ENCODE data around the gene TMEM217.
"Not testable (repeated sequence)": the region's sequence is repeated elsewhere in the genome, so short reads cannot be mapped to it uniquely, and the experiment has no call there.

The TMEM217 gene

DNA sequence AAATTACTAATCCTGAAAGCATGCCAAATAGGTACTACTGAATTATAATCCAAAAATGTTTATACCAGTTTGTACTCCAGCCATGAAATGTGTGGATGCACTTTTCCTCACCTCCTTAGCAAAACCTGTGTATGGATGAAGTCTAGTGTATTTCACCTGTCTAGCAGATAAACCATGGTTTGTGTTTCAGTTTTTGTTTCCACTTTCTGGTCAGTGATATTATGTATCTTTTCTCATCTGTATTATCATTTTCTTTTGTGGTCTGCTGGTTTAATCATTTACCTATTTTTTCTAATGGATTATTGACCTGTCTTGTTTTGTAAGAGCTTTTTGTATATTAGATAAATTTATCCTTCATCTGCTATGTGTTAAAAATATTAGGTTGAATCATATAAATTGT lies 41.0 kb upstream of the TMEM217 start:
- Histone ChIP-seq H3K36me3 (ENCODE audit: control insufficient read depth in 2 of 2, insufficient read depth in 1 of 2, low read length in 2 of 2) (peaks cover 21 to 51% of the 10 kb centered on the region in 2 experiments), H3K4me1 (ENCODE audit: control insufficient read depth, insufficient read depth, low read length) (no peaks in the 10 kb centered on the region), H3K9me3 (ENCODE audit: control insufficient read depth, insufficient read depth, low read depth, low read length) (no peaks in the 10 kb centered on the region), H3K27ac (ENCODE audit: extremely low read depth, low read depth, low read length) (no peak overlapping the region), H3K4me3 (ENCODE audit: low read depth, low read length) (no peak overlapping the region)
- ChIA-PET POLR2A (no interaction called here), CTCF (interaction anchor here (0.7 to 1.2 kb wide), 5 partner anchors 16 to 1277 kb away, joined by 3 to 8 read pairs (median 3); no protein-coding TSS in a partner anchor)
- TF ChIP-seq, protein P1, sequence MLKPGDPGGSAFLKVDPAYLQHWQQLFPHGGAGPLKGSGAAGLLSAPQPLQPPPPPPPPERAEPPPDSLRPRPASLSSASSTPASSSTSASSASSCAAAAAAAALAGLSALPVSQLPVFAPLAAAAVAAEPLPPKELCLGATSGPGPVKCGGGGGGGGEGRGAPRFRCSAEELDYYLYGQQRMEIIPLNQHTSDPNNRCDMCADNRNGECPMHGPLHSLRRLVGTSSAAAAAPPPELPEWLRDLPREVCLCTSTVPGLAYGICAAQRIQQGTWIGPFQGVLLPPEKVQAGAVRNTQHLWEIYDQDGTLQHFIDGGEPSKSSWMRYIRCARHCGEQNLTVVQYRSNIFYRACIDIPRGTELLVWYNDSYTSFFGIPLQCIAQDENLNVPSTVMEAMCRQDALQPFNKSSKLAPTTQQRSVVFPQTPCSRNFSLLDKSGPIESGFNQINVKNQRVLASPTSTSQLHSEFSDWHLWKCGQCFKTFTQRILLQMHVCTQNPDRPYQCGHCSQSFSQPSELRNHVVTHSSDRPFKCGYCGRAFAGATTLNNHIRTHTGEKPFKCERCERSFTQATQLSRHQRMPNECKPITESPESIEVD (tag by site-specific recombination; IDR thresholded peaks at IDR 0.05) = no peak

DNA sequence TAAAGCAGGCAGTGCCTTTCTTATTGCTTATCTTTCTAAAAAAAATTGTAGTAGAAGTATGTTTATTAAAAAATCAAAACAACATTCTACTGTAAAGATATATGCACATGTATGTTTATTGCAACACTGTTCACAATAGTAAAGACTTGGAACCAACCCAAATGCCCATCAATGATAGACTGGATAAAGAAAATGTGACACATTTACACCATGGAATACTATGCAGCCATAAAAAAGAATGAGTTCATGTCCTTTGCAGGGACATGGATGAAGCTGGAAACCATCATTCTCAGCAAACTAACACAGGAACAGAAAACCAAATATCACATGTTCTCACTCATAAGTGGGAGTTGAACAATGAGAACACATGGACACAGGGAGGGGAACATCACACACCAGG lies 39.7 kb upstream of the TMEM217 start:
- POLR2A ChIA-PET = interaction anchor here (0.6 kb wide), 1 partner anchor 40 kb away, joined by 3 read pairs; the partner anchor contains the start of gene TBC1D22B

DNA sequence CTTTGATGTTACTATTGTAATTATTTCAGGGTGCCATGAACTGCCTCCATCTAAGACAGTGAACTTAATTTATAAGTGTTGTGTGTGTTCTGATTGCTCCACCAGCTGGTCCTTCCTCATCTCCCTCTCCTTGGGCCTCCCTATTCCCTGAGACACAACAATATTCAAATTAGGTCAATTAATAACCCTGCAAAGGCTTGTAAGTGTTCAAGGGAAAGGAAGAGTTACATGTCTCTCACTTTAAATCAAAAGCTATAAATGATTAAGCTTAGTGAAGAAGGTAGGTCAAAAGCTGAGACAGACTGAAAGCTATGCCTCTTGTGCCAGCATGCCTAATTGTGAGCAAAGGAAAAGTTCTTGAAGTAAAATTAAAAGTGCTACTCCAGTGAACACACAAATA lies 35.5 kb upstream of the TMEM217 start:
- TF ChIP-seq ZNF426 (tag by site-specific recombination; IDR thresholded peaks at IDR 0.05) = no peak
- TF ChIP-seq ZBTB17 (tag by site-specific recombination; IDR thresholded peaks at IDR 0.05) = no peak
- no peak for TF ChIP-seq SCRT2 (tag by site-specific recombination; IDR thresholded peaks at IDR 0.05)
- no peak for TF ChIP-seq ZNF624 (tag by site-specific recombination; IDR thresholded peaks at IDR 0.05)
- no peak for TF ChIP-seq ZNF76 (tag by site-specific recombination; IDR thresholded peaks at IDR 0.05; ENCODE audit: borderline replicate concordance, low read depth)
- no peak for TF ChIP-seq ZNF324 (tag by site-specific recombination; IDR thresholded peaks at IDR 0.05)
- no peak for TF ChIP-seq ZNF610 (tag by site-specific recombination; IDR thresholded peaks at IDR 0.05; ENCODE audit: borderline replicate concordance)
- TF ChIP-seq, protein P2, sequence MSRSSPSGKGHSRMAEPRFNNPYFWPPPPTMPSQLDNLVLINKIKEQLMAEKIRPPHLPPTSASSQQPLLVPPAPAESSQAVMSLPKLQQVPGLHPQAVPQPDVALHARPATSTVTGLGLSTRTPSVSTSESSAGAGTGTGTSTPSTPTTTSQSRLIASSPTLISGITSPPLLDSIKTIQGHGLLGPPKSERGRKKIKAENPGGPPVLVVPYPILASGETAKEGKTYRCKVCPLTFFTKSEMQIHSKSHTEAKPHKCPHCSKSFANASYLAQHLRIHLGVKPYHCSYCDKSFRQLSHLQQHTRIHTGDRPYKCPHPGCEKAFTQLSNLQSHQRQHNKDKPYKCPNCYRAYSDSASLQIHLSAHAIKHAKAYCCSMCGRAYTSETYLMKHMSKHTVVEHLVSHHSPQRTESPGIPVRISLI (tag by site-specific recombination; IDR thresholded peaks at IDR 0.05) = no peak
- no peak for TF ChIP-seq ZNF768 (tag by site-specific recombination; IDR thresholded peaks at IDR 0.05)
- TF ChIP-seq OVOL3 (tag by site-specific recombination; IDR thresholded peaks at IDR 0.05) = no peak
- H3K27ac ChIP-seq (ENCODE audit: extremely low read depth, low read depth, low read length) = no peak overlapping the region
- H3K4me1 ChIP-seq (ENCODE audit: control insufficient read depth, insufficient read depth, low read length) = no peaks in the 10 kb centered on the region
- CTCF ChIA-PET = interaction anchor here (0.6 to 4.3 kb wide), 6 partner anchors 10 to 271 kb away, joined by 3 to 25 read pairs (median 4); no protein-coding TSS in a partner anchor
- H3K9me3 ChIP-seq (ENCODE audit: control insufficient read depth, insufficient read depth, low read depth, low read length) = no peaks in the 10 kb centered on the region
- H3K4me3 ChIP-seq (ENCODE audit: low read depth, low read length) = no peak overlapping the region
- POLR2A ChIA-PET = no interaction called here
- H3K36me3 ChIP-seq (ENCODE audit: control insufficient read depth in 2 of 2, insufficient read depth in 1 of 2, low read length in 2 of 2) = peaks cover 28 to 64% of the 10 kb centered on the region in 2 experiments

More for the DNA sequence above, 39.7 kb upstream of the TMEM217 start:
- TF ChIP-seq ZNF146 (tag by site-specific recombination; IDR thresholded peaks at IDR 0.05) = peak; percentile 84
- not testable (repeated sequence) for H3K4me3 ChIP-seq (ENCODE audit: low read depth, low read length); H3K9me3 ChIP-seq (ENCODE audit: control insufficient read depth, insufficient read depth, low read depth, low read length); H3K4me1 ChIP-seq (ENCODE audit: control insufficient read depth, insufficient read depth, low read length); H3K27ac ChIP-seq (ENCODE audit: extremely low read depth, low read depth, low read length)
- CTCF ChIA-PET = interaction anchor here (0.6 to 1.0 kb wide), 3 partner anchors 240 to 1272 kb away, joined by 3 read pairs; no protein-coding TSS in a partner anchor
- H3K36me3 ChIP-seq (ENCODE audit: control insufficient read depth in 2 of 2, insufficient read depth in 1 of 2, low read length in 2 of 2) = peaks cover 21 to 48% of the 10 kb centered on the region in 2 experiments

DNA sequence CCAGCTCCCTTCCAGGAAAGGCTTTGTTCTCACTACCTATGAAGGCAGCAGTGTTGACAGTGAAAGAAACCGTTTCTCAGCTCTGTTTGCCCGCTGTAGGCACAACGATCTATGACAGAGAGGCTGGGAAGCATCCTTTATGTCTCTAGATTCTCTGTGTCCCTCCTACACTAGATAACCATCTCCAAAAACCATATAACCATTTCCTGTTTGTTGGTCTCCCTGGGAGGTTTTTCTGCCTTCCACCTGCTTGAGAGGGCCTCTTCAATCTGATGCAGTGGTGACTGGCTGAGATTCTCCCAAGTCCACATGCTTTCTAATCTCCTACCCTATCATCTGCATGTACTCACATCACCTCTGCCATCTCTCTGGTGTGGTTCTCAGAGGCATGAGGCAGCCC lies 32.0 kb upstream of the TMEM217 start:
- H3K27ac ChIP-seq (ENCODE audit: extremely low read depth, low read depth, low read length) = no peak overlapping the region
- H3K9me3 ChIP-seq (ENCODE audit: control insufficient read depth, insufficient read depth, low read depth, low read length) = no peaks in the 10 kb centered on the region
- no peak overlapping the region for H3K4me3 ChIP-seq (ENCODE audit: low read depth, low read length)
- H3K36me3 ChIP-seq (ENCODE audit: control insufficient read depth in 2 of 2, insufficient read depth in 1 of 2, low read length in 2 of 2) = peaks cover 26 to 72% of the 10 kb centered on the region in 2 experiments
- POLR2A ChIA-PET = no interaction called here
- no peaks in the 10 kb centered on the region for H3K4me1 ChIP-seq (ENCODE audit: control insufficient read depth, insufficient read depth, low read length)
- CTCF ChIA-PET = interaction anchor here (0.8 to 1.2 kb wide), 2 partner anchors 35 to 81 kb away, joined by 3 read pairs; no protein-coding TSS in a partner anchor
- TF ChIP-seq GLIS2 (tag by site-specific recombination; IDR thresholded peaks at IDR 0.05) (no peak), ZNF600 (tag by site-specific recombination; IDR thresholded peaks at IDR 0.05) (no peak), ZIC2 (tag by site-specific recombination; IDR thresholded peaks at IDR 0.05) (no peak), ZNF544 (tag by site-specific recombination; IDR thresholded peaks at IDR 0.05) (no peak), KLF7 (tag by site-specific recombination; IDR thresholded peaks at IDR 0.05; ENCODE audit: borderline replicate concordance) (no peak), ZNF558 (tag by site-specific recombination; IDR thresholded peaks at IDR 0.05) (no peak), KLF1 (tag by site-specific recombination; IDR thresholded peaks at IDR 0.05) (no peak), ZXDB (tag by site-specific recombination; IDR thresholded peaks at IDR 0.05) (no peak), ZNF426 (tag by site-specific recombination; IDR thresholded peaks at IDR 0.05) (no peak)
- TF ChIP-seq, protein P3, sequence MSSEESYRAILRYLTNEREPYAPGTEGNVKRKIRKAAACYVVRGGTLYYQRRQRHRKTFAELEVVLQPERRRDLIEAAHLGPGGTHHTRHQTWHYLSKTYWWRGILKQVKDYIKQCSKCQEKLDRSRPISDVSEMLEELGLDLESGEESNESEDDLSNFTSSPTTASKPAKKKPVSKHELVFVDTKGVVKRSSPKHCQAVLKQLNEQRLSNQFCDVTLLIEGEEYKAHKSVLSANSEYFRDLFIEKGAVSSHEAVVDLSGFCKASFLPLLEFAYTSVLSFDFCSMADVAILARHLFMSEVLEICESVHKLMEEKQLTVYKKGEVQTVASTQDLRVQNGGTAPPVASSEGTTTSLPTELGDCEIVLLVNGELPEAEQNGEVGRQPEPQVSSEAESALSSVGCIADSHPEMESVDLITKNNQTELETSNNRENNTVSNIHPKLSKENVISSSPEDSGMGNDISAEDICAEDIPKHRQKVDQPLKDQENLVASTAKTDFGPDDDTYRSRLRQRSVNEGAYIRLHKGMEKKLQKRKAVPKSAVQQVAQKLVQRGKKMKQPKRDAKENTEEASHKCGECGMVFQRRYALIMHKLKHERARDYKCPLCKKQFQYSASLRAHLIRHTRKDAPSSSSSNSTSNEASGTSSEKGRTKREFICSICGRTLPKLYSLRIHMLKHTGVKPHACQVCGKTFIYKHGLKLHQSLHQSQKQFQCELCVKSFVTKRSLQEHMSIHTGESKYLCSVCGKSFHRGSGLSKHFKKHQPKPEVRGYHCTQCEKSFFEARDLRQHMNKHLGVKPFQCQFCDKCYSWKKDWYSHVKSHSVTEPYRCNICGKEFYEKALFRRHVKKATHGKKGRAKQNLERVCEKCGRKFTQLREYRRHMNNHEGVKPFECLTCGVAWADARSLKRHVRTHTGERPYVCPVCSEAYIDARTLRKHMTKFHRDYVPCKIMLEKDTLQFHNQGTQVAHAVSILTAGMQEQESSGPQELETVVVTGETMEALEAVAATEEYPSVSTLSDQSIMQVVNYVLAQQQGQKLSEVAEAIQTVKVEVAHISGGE (tag by site-specific recombination; conservative IDR thresholded peaks at IDR 0.05; ENCODE audit: low read depth) = no peak
- TF ChIP-seq, protein P4, sequence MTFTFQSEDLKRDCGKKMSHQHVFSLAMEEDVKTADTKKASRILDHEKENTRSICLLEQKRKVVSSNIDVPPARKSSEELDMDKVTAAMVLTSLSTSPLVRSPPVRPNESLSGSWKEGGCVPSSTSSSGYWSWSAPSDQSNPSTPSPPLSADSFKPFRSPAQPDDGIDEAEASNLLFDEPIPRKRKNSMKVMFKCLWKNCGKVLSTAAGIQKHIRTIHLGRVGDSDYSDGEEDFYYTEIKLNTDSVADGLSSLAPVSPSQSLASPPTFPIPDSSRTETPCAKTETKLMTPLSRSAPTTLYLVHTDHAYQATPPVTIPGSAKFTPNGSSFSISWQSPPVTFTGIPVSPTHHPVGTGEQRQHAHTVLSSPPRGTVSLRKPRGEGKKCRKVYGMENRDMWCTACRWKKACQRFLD (tag by site-specific recombination; IDR thresholded peaks at IDR 0.05) = no peak
